GM19455 (cell line): ENCODE data around the gene TMEM179B.

Experiments
- ATAC-seq: cut with Tn5 transposase; IDR thresholded peaks from one replicate; pipeline ENCODE4 v1.9.1; 2021; ENCODE audit not compliant: unreplicated experiment

The TMEM179B gene

GRCh38 chr11:62831520-62832335 is 44.5 kb downstream of the TMEM179B start, which contains the start of gene STX5:
Gene STX5 (minus strand): TSS chr11:62832051. CDS start chr11:62831243, 808 bp downstream.
- peak; percentile 73 for ATAC-seq

GRCh38 chr11:62832336-62833234 is 45.4 kb downstream of the TMEM179B start, which contains the start of gene TEX54:
Gene TEX54 (minus strand): TSS chr11:62832841.
- ATAC-seq, result peak; percentile 18

DNA sequence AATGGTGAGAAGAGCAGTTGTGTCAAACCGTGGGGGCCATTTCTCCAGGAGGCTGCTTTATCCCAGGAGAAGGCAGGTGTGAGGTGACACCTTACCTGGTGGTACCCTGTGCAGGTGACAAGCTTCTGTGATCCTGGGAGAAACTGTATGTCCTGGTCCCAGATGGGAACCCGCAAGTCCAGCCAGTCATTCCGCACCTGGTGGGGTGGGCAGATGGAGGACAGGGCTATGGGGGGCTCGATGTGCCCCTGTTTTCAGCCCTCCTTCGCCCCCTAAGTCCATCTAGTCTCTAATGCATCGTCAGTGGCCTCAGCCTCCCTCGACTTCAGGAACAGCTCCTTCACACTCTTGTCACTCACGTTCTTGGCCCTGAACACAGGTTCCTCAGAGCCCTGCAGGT is 48.1 kb downstream of the TMEM179B start:
- ATAC-seq, result no peak

DNA sequence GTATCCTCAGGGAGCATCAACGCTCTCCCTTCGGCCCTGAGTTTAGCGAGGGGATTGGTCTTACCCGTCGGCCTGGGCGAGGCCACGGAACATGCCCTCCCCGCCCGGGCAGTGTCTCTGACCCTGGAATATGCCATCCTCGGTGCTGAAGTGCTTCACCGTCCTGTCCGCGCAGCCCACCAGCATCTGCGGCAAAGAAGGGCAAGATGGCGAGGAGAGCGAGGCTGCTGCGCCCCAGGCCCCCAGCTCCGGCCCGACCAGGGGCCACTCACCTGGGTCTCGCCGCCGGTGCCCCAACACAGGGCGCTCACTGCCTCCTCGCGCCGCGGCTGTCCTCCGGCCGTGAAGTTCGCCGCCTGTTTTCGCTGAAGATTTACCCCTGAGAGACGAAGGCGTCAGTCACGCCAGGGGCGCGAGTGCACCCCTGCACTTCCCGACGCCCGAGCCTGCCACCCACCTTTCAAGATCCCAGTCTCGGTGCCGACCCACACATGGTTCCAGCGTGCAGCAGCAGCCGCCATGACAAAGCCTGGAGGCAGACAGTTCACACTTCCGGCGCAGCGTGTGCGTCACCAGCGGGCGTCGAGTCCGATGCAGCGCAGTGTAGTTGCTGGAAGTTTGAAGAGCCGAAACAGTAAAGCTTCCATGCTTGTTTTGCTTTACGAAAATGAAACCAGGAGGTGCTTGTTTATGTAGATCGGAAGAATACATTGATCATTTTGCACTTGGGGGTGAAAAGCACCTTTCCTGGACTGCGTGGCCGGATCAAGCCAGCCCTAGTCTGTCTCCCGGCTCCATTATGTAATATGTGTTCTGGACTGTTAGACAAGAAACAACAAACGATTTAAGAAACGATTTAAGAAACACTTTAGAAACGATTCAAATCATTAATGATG is 52.1 kb downstream of the TMEM179B start, which contains the start of gene WDR74:
Gene WDR74, minus strand, starts transcription at position 541 of the 896 bp plus-strand sequence. Its CDS starts 20 bp downstream, at position 521.
- ATAC-seq, result peak; percentile 37
